Fibroblast of lung (primary cell): ENCODE measurements around the gene SSH2.

ENCODE experiments used
- EZH2 ChIP-seq: IDR thresholded peaks from 2 replicates; pipeline ENCODE4 v1.5.1; 2012; ENCODE audit warnings: low read length, control low read depth, mild to moderate bottlenecking; ENCODE audit errors: missing control alignments
- TF ChIP-seq, protein P1 (sequence below), 2 donors: IDR thresholded peaks in 1 of 2; conservative IDR thresholded peaks in 1 of 2; 1 replicate in 1 of 2; 2 replicates in 1 of 2; pipeline ENCODE4 v1.5.1; 2011 to 2012; ENCODE audit warnings: low read length in 2 of 2, control low read depth in 1 of 2, inconsistent platforms in 1 of 2, low read depth in 1 of 2, mild to moderate bottlenecking in 1 of 2

DNA sequence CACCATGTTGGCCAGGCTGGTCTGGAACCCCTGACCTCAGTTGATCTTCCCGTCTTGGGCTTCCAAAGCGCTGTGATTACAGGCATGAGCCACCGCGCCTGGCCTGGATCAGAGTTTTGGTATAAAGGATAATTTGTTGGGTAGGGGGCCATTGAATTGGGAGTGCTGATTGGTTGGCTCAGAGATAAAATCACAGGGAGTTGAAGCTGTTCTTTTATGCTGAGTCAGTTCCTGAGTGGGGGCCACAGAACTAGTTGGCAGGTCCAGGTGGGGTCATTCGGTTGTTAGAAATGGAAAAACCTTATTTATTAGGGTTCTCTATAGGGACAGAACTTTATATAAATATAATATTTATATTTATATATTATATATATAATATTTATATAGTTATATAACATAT, 147.1 kb downstream of the SSH2 start:
- TF ChIP-seq, protein P1, sequence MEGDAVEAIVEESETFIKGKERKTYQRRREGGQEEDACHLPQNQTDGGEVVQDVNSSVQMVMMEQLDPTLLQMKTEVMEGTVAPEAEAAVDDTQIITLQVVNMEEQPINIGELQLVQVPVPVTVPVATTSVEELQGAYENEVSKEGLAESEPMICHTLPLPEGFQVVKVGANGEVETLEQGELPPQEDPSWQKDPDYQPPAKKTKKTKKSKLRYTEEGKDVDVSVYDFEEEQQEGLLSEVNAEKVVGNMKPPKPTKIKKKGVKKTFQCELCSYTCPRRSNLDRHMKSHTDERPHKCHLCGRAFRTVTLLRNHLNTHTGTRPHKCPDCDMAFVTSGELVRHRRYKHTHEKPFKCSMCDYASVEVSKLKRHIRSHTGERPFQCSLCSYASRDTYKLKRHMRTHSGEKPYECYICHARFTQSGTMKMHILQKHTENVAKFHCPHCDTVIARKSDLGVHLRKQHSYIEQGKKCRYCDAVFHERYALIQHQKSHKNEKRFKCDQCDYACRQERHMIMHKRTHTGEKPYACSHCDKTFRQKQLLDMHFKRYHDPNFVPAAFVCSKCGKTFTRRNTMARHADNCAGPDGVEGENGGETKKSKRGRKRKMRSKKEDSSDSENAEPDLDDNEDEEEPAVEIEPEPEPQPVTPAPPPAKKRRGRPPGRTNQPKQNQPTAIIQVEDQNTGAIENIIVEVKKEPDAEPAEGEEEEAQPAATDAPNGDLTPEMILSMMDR (conservative IDR thresholded peaks at IDR 0.05 in 1 of 2, IDR thresholded peaks at IDR 0.05 in 1 of 2; ENCODE audit: low read depth in 1 of 2, low read length in 2 of 2) = no peak
- TF ChIP-seq EZH2 = no peak
